Measurements from ENCODE around the gene LPCAT1.
"Not testable (repeated sequence)": the region's sequence is repeated elsewhere in the genome, so short reads cannot be mapped to it uniquely, and the experiment has no call there.

LPCAT1 gene

GRCh38 chr5:1429066-1429465 is 94.7 kb downstream of the LPCAT1 start:
- DNase-seq (ENCODE audit: low spot score), result no peak
- Histone ChIP-seq H3K27ac (no peak overlapping the region), H3K4me3 (no peak overlapping the region)
- TF ChIP-seq CTCF (IDR thresholded peaks at IDR 0.05), result no peak

- Histone ChIP-seq H3K27ac (no peak overlapping the region), H3K4me3 (no peak overlapping the region)
- DNase-seq (ENCODE audit: low spot score), result no peak
- no peak for TF ChIP-seq CTCF (IDR thresholded peaks at IDR 0.05)
Measured at GRCh38 chr5:1428107-1428506, 95.7 kb downstream of the LPCAT1 start.

GRCh38 chr5:1424716-1425115 is 99.0 kb downstream of the LPCAT1 start:
- DNase-seq (ENCODE audit: low spot score), result no peak
- TF ChIP-seq CTCF (IDR thresholded peaks at IDR 0.05), result no peak
- H3K4me3 ChIP-seq, result no peak overlapping the region
- H3K27ac ChIP-seq, result no peak overlapping the region

GRCh38 chr5:1423901-1424603 is 99.7 kb downstream of the LPCAT1 start:
- H3K4me3 ChIP-seq, result no peak overlapping the region
- no peak for TF ChIP-seq CTCF (IDR thresholded peaks at IDR 0.05)
- H3K27ac ChIP-seq, result no peak overlapping the region
- DNase-seq (ENCODE audit: low spot score), result no peak

GRCh38 chr5:1422522-1422921 is 101.2 kb downstream of the LPCAT1 start:
- not testable (repeated sequence) for H3K4me3 ChIP-seq; DNase-seq (ENCODE audit: low spot score); H3K27ac ChIP-seq

GRCh38 chr5:1421521-1422341 is 102.0 kb downstream of the LPCAT1 start:
- Histone ChIP-seq H3K27ac (no peak overlapping the region), H3K4me3 (no peak overlapping the region)
- TF ChIP-seq CTCF (IDR thresholded peaks at IDR 0.05), result no peak
- no peak for DNase-seq (ENCODE audit: low spot score)

- no peak overlapping the region for H3K4me3 ChIP-seq
- H3K27ac ChIP-seq, result no peak overlapping the region
- no peak for TF ChIP-seq CTCF (IDR thresholded peaks at IDR 0.05)
- no peak for DNase-seq (ENCODE audit: low spot score)
Measured at GRCh38 chr5:1420211-1421195, 103.3 kb downstream of the LPCAT1 start.

Data from coronary artery (tissue), 2 donors.